Neural cell (in vitro differentiated cells): ENCODE data around the gene IRS1.

ENCODE experiments used
- CTCF ChIP-seq: fragments of 450-650 bp; IDR thresholded peaks from 2 replicates; pipeline ENCODE4 v1.5.1; 2014; ENCODE audit warnings: antibody characterized with exemption, mild to moderate bottlenecking, moderate library complexity; ENCODE audit not compliant: poor library complexity, severe bottlenecking
- MXI1 ChIP-seq: fragments of 450-650 bp; conservative IDR thresholded peaks from 2 replicates; pipeline ENCODE4 v1.6.1; 2014; ENCODE audit warnings: antibody characterized with exemption, mild to moderate bottlenecking; ENCODE audit not compliant: poor library complexity, severe bottlenecking
- RAD21 ChIP-seq: fragments of 450-650 bp; conservative IDR thresholded peaks from 2 replicates; pipeline ENCODE4 v1.6.1; 2014; ENCODE audit warnings: antibody characterized with exemption, mild to moderate bottlenecking, moderate library complexity
- TAF1 ChIP-seq: IDR thresholded peaks from 2 replicates; pipeline ENCODE4 v1.6.1; 2012; ENCODE audit warnings: low read depth

GRCh38 chr2:226796012-226796839 is 3.4 kb downstream of the IRS1 start:
- TF ChIP-seq CTCF (no peak), RAD21 (no peak), TAF1 (no peak), MXI1 (no peak)
